ENCODE results near the gene CD44.
A peak's percentile ranks its signal among the peaks of the same experiment; 100 is the strongest.

The CD44 gene

GRCh38 chr11:35261197-35261596, 122.2 kb downstream of the CD44 start:
- DNase-seq (ENCODE audit: low read depth), result no peak

DNA sequence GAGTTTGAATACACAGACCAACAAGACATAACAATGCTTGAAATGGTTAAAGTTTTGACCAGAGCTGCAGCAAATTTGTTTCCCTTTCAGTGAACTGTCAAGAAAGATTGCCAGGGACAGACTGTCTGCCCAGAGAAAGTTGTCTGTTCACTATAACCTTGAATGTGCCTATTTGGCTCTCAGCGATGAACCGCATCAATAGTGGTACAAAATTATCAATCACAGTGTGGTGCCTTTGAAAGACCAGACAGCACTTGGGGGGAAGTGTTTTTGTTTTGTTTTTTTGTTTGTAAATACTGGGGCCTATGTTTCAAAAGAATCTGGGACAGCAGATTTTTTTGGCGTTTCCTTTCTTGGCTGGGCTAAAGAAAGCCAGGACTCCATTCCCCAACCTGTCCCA, 123.1 kb downstream of the CD44 start:
- DNase-seq (ENCODE audit: low read depth), result no peak

- no peak for DNase-seq (ENCODE audit: low read depth)
Measured at GRCh38 chr11:35262735-35263134, 123.8 kb downstream of the CD44 start.

DNA sequence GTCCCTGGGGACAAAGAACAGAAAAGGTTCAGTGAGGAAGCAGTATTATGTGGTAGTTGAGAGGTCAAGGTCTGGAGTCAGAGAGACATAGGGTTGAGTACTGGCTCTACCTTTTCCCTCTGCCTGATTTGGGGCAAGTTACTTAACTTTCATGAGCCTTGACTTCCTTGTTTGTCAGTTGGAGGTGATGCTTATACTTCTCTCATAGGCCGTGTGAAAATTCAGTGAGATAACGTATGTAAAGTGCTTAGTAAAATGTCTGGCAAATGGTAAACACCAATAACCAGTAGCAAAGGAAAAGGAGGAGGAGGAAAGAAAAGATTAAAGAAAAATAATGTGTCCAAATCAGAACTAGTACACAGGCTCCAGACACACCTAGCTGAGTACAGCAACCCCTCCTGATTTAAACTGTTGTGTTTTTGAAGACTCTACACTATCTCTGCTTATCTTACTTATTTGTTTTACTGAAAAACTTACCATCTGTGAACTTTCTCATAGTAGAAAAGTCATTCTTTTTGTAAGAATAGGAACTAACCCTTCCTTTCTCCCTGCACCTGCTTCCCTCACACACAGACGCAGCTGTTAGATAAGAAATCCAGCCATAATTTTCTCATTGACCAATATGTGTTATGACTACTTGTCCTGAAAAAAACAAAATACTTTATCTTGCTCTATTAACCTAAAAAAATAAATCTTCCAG, 126.9 kb downstream of the CD44 start:
- no peak for DNase-seq (ENCODE audit: low read depth)

GRCh38 chr11:35267504-35267903, 128.5 kb downstream of the CD44 start:
- DNase-seq (ENCODE audit: low read depth), result no peak

- no peak for DNase-seq (ENCODE audit: low read depth)
Measured at GRCh38 chr11:35270342-35270741, 131.4 kb downstream of the CD44 start.

DNA sequence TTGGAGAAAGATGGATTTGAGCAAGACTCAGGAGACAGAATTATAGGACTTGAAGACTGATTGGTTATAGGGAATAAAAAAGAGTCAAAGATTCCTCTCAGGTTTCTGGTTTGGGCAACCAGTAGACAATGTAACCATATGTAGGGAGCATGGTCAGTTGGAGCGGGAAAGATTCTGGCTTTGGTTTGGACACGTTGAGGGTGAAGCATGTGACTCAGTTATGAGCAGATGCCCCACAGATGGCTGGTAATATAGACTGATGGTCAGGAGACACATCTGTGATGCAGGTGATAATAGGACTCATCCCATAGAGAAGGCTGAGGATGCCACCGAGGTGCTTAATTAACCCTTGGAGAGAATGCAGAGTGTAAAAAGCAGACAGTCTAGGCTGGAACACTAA, 132.1 kb downstream of the CD44 start:
- no peak for DNase-seq (ENCODE audit: low read depth)

DNA sequence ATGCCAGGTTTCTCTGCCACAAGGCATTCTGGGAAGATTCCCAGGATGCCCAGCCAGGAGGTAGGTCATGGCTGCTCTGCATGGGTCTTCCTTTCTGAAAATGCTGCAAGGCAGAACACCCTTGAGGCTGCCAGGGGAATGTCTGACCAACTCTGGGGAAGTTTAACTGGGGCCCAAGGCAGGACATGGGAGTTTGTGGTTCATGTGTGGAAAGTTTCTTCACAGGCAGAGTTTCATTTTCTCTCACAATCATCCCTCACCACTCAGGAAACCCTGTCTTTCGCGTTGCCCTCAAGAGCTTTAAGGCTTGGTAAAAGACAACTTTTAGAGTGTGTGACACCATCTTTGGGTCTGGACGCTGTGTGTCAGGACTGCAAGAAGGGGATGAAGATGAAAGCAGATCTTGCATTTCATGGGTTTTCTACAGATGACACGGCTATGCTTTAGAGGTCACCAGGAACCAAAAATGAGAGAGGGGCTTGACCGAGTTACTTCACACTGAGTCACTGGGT, 133.5 kb downstream of the CD44 start:
- DNase-seq (ENCODE audit: low read depth), result no peak

- peak; percentile 88 for DNase-seq (ENCODE audit: low read depth)
Measured at GRCh38 chr11:35274909-35275785, 136.2 kb downstream of the CD44 start.

- peak; percentile 42 for DNase-seq (ENCODE audit: low read depth)
Measured at GRCh38 chr11:35275786-35276170, 136.8 kb downstream of the CD44 start.

- DNase-seq (ENCODE audit: low read depth), result no peak
Measured at GRCh38 chr11:35276396-35277145, 137.6 kb downstream of the CD44 start.

DNA sequence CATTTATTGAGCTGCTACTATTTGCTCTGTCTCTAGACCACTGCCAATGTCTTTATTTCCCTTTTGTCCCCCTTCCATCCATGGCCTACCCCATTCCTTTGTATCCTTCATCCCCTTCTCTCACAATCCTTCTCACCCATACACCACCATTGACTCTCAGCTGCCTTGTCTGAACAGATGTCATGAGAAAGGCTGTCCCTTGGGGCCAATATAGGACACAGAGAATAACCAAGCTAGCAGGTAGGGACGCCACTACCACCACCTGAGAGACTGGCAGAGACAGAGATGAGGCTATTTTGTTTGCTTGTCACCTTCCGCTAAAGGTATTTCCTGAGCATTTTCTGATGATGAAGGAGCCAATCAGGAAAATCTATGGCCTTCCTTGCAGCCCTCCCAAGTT, 138.9 kb downstream of the CD44 start:
- DNase-seq (ENCODE audit: low read depth), result no peak

GRCh38 chr11:35280727-35281126, 141.8 kb downstream of the CD44 start:
- DNase-seq (ENCODE audit: low read depth), result no peak

DNA sequence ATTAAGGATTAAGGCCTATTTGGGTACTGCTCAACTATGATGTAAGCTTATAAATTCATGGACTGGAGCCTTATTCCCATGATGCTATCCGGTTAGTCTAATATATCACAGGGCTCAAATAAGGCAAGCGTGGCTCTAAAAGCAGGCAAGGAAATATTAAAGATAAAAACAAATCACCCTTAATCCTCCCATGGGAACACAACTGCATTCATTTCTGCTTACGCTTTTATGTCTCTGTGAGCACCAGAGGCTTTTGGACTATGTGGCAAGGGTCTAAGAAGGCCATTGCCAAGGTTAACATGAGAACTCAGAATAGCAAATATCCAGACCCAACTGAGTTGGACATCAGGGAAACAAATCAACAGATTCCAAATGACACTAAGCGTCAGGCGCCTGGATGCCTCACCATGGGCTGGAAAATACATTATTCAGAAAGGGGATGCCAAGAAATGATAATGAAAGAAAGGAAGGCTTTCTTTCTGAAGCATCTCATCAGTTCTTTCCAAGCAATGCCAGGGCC, 142.3 kb downstream of the CD44 start:
- DNase-seq (ENCODE audit: low read depth), result peak; percentile 35

Data from fibroblast of gingiva (primary cell).